HK-2 (cell line): ENCODE measurements around the gene CMIP.
"Not testable (repeated sequence)": the region's sequence is repeated elsewhere in the genome, so short reads cannot be mapped to it uniquely, and the experiment has no call there.

Source experiments
- DNase-seq: peaks from one replicate; pipeline ENCODE4 v3.0.0-alpha.2; 2018; ENCODE audit not compliant: unreplicated experiment

CMIP gene

GRCh38 chr16:81421536-81421935 lies 23.1 kb upstream of the CMIP start:
- DNase-seq = no peak

- not testable (repeated sequence) for DNase-seq
These were observed 22.5 kb upstream of the CMIP start for GRCh38 chr16:81422153-81422552.

- peak; percentile 45 for DNase-seq
These were observed 19.8 kb upstream of the CMIP start for GRCh38 chr16:81424771-81425170.

- DNase-seq = no peak
These were observed 17.4 kb upstream of the CMIP start for GRCh38 chr16:81427219-81427618.

GRCh38 chr16:81429045-81429521 lies 15.5 kb upstream of the CMIP start:
- no peak for DNase-seq

- no peak for DNase-seq
These were observed 12.9 kb upstream of the CMIP start for GRCh38 chr16:81431554-81432353.

- DNase-seq = no peak
These were observed 11.6 kb upstream of the CMIP start for GRCh38 chr16:81432937-81433557.

GRCh38 chr16:81435103-81435502 lies 9.5 kb upstream of the CMIP start:
- DNase-seq = no peak

GRCh38 chr16:81435567-81435966 lies 9.0 kb upstream of the CMIP start:
- DNase-seq = no peak

GRCh38 chr16:81436386-81436785 lies 8.2 kb upstream of the CMIP start:
- DNase-seq = no peak

- no peak for DNase-seq
These were observed 6.7 kb upstream of the CMIP start for GRCh38 chr16:81437865-81438264.

- no peak for DNase-seq
These were observed 3.5 kb upstream of the CMIP start for GRCh38 chr16:81440888-81441761.

GRCh38 chr16:81442220-81442915 lies 2.2 kb upstream of the CMIP start:
- no peak for DNase-seq

GRCh38 chr16:81442916-81443687 lies 1.5 kb upstream of the CMIP start:
- no peak for DNase-seq

GRCh38 chr16:81443688-81444447 lies 740 bp upstream of the CMIP start:
- no peak for DNase-seq

GRCh38 chr16:81445143-81445961 lies 744 bp downstream of the CMIP start:
- peak; percentile 61 for DNase-seq

GRCh38 chr16:81445966-81446906 lies 1.6 kb downstream of the CMIP start:
- no peak for DNase-seq

GRCh38 chr16:81446907-81447268 lies 2.3 kb downstream of the CMIP start:
- DNase-seq = no peak
